DND-41 (cell line): ENCODE measurements around the gene RARRES1.

Experiments
- ATAC-seq: fragments of 200-7000 bp; cut with Tn5 transposase; 3 replicates; pipeline ENCODE4 v1.9.1; 2021; ENCODE audit warnings: low read depth; ENCODE audit not compliant: insufficient read depth
- DNase-seq: peaks from one replicate; pipeline ENCODE4 v3.0.0-alpha.2; 2020
- H2AFZ ChIP-seq: 2 replicates; pipeline ENCODE4 v1.6.0; 2012; ENCODE audit warnings: low read depth, low read length
- H3K27ac ChIP-seq: 2 replicates; pipeline ENCODE4 v1.5.1; 2012; ENCODE audit warnings: low read length, inconsistent platforms
- H3K27me3 ChIP-seq: fragments of 200-600 bp; sonication (generic); 2 replicates; pipeline ENCODE4 v1.6.0; 2012; ENCODE audit warnings: low read length, mild to moderate bottlenecking, inconsistent platforms; ENCODE audit not compliant: insufficient read depth, poor library complexity
- H3K36me3 ChIP-seq: 2 replicates; pipeline ENCODE4 v1.5.1; 2012; ENCODE audit warnings: low read length, inconsistent platforms; ENCODE audit not compliant: insufficient read depth
- H3K4me1 ChIP-seq: 2 replicates; pipeline ENCODE4 v1.5.1; 2012; ENCODE audit warnings: mild to moderate bottlenecking, low read length; ENCODE audit not compliant: insufficient read depth
- H3K4me2 ChIP-seq: 2 replicates; pipeline ENCODE4 v1.6.0; 2012; ENCODE audit warnings: mild to moderate bottlenecking, moderate library complexity, low read length, inconsistent platforms; ENCODE audit not compliant: insufficient read depth
- H3K4me3 ChIP-seq, 2 experiments: fragments of 200-600 bp in 1 of 2; shearing (Covaris generic) in 1 of 2; 2 replicates each; pipeline ENCODE4 v1.5.1; 2012 to 2016; ENCODE audit warnings: inconsistent platforms in 2 of 2, low read length in 2 of 2, mild to moderate bottlenecking in 2 of 2, low read depth in 1 of 2, moderate library complexity in 1 of 2
- H3K79me2 ChIP-seq: 2 replicates; pipeline ENCODE4 v1.6.0; 2012; ENCODE audit warnings: low read length, inconsistent platforms; ENCODE audit not compliant: insufficient read depth
- H3K9ac ChIP-seq: 2 replicates; pipeline ENCODE4 v1.6.0; 2012; ENCODE audit warnings: low read depth, mild to moderate bottlenecking, inconsistent platforms, low read length, moderate library complexity
- H3K9me3 ChIP-seq: 2 replicates; pipeline ENCODE4 v1.5.1; 2012; ENCODE audit warnings: low read length, moderate library complexity, mild to moderate bottlenecking, inconsistent platforms; ENCODE audit not compliant: insufficient read depth, severe bottlenecking
- H4K20me1 ChIP-seq: 2 replicates; pipeline ENCODE4 v1.6.0; 2012; ENCODE audit warnings: low read length; ENCODE audit not compliant: insufficient read depth
- EZH2 ChIP-seq: IDR thresholded peaks from 3 replicates; pipeline ENCODE4 v1.6.1; 2012; ENCODE audit warnings: borderline replicate concordance, low read depth, mild to moderate bottlenecking, moderate library complexity, low read length, inconsistent platforms; ENCODE audit not compliant: severe bottlenecking
- TF ChIP-seq, protein P1 (sequence below): IDR thresholded peaks from 2 replicates; pipeline ENCODE4 v1.5.1; 2012; ENCODE audit warnings: borderline replicate concordance, low read length, moderate library complexity, mild to moderate bottlenecking; ENCODE audit not compliant: poor library complexity, severe bottlenecking; ENCODE audit errors: extremely low read depth

Gene RARRES1

DNA sequence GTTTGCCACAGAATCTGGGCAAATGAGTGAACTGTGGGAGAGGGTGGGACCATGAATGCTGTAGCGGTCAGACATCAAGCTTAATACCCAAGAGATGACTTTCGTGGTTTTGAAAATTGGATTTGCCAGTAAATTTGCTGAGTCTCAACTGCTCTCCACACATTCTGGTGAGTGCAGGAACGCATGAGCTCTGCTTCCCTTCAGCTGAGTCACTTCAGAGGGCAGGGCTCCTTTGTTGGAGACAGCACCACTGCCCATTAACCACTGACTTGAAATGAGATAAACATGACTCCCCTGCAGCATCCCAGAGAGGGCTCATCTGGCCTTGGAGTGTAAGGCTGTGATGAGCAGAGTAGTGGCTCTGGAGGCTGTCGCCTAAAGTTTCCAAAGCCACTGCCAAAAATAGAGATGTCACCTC is 22.6 kb downstream of the RARRES1 start:
- no peak overlapping the region for H3K4me2 ChIP-seq
- no peaks in the 10 kb centered on the region for H3K4me1 ChIP-seq
- H3K9me3 ChIP-seq: no peaks in the 10 kb centered on the region
- no peaks in the 10 kb centered on the region for H3K79me2 ChIP-seq
- no peak overlapping the region for H3K4me3 ChIP-seq
- TF ChIP-seq EZH2: no peak
- TF ChIP-seq, protein P1, sequence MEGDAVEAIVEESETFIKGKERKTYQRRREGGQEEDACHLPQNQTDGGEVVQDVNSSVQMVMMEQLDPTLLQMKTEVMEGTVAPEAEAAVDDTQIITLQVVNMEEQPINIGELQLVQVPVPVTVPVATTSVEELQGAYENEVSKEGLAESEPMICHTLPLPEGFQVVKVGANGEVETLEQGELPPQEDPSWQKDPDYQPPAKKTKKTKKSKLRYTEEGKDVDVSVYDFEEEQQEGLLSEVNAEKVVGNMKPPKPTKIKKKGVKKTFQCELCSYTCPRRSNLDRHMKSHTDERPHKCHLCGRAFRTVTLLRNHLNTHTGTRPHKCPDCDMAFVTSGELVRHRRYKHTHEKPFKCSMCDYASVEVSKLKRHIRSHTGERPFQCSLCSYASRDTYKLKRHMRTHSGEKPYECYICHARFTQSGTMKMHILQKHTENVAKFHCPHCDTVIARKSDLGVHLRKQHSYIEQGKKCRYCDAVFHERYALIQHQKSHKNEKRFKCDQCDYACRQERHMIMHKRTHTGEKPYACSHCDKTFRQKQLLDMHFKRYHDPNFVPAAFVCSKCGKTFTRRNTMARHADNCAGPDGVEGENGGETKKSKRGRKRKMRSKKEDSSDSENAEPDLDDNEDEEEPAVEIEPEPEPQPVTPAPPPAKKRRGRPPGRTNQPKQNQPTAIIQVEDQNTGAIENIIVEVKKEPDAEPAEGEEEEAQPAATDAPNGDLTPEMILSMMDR: no peak
- H3K36me3 ChIP-seq: peaks cover 48% of the 10 kb centered on the region; the same call in 1 of the 2 replicates
- H2AFZ ChIP-seq: no peak overlapping the region
- DNase-seq: no peak
- ATAC-seq: no peak
- no peak overlapping the region for H3K9ac ChIP-seq
- no peak overlapping the region for H3K27ac ChIP-seq
- H4K20me1 ChIP-seq: no peaks in the 10 kb centered on the region
- H3K27me3 ChIP-seq: no peaks in the 10 kb centered on the region

DNA sequence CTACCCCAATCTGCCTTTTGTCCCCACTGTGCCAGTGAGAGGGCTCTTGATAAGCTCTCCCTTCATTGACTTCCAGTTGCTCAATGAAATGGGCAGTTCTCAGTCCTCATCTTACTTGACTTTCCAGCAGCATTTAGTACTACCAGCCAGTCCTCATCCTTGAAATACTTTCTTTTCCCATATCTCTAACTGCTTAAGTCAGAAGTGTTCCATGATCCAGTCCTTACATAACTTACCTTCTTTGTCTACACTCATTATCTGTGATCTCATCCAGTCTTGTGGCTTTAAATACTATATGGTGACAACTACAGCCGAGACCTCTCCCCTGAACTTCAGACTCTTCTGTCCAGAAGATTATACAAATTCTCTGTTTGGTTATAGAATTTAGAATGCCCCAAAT is 28.7 kb downstream of the RARRES1 start:
- no peak overlapping the region for H3K9ac ChIP-seq
- DNase-seq: no peak

DNA sequence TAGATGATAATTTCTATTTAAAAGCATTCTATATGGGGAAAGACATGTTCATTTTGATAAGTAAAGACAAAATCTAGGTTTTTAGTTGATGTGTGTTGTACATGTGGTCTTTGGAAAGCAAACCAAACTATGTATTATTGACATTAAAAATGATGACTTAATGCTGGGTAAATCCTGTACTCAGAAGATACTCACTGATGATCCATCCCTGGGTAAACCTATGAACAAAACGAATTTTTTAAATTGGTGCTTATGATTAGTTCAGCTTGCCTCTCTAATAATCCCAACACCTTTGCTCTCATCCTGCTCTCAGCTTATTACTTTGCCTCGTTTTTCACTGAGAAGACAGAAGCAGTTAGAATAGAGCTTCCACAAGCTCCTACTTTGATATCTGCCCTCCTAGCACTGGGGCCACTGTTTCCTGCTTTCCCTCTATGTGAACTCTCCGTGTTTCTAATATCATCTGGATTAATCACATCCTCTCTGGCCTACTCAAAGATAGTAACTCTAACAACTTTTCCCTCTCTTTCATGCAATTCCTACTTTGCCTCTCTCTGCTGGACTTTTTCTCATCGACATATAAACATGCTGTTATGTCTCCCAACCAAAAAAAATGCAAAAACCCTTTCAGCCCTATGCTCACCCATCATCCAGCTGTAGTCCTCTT is 29.3 kb downstream of the RARRES1 start:
- Histone ChIP-seq H4K20me1 (no peaks in the 10 kb centered on the region), H3K79me2 (no peaks in the 10 kb centered on the region), H3K4me3 (no peak overlapping the region), H3K9ac (no peak overlapping the region), H3K27ac (no peak overlapping the region), H3K27me3 (no peaks in the 10 kb centered on the region), H3K9me3 (no peaks in the 10 kb centered on the region), H3K4me1 (no peaks in the 10 kb centered on the region), H3K4me2 (no peak overlapping the region), H2AFZ (no peak overlapping the region), H3K36me3 (peaks cover 35% of the 10 kb centered on the region; the same call in 1 of the 2 replicates)
- DNase-seq: no peak
- TF ChIP-seq, protein P1: no peak
- TF ChIP-seq EZH2: no peak
- ATAC-seq: no peak

More for the DNA sequence above, 28.7 kb downstream of the RARRES1 start:
- no peaks in the 10 kb centered on the region for H3K4me1 ChIP-seq
- no peak overlapping the region for H3K4me3 ChIP-seq
- no peak for ATAC-seq
- TF ChIP-seq, protein P1: no peak
- no peak for TF ChIP-seq EZH2
- no peak overlapping the region for H3K4me2 ChIP-seq
- H2AFZ ChIP-seq: no peak overlapping the region
- H4K20me1 ChIP-seq: no peaks in the 10 kb centered on the region
- H3K27ac ChIP-seq: no peak overlapping the region
- no peaks in the 10 kb centered on the region for H3K27me3 ChIP-seq
- peaks cover 34% of the 10 kb centered on the region; the same call in 1 of the 2 replicates for H3K36me3 ChIP-seq
- H3K79me2 ChIP-seq: no peaks in the 10 kb centered on the region
- no peaks in the 10 kb centered on the region for H3K9me3 ChIP-seq
